ENCODE results near the gene ATXN1.

ATXN1 gene

DNA sequence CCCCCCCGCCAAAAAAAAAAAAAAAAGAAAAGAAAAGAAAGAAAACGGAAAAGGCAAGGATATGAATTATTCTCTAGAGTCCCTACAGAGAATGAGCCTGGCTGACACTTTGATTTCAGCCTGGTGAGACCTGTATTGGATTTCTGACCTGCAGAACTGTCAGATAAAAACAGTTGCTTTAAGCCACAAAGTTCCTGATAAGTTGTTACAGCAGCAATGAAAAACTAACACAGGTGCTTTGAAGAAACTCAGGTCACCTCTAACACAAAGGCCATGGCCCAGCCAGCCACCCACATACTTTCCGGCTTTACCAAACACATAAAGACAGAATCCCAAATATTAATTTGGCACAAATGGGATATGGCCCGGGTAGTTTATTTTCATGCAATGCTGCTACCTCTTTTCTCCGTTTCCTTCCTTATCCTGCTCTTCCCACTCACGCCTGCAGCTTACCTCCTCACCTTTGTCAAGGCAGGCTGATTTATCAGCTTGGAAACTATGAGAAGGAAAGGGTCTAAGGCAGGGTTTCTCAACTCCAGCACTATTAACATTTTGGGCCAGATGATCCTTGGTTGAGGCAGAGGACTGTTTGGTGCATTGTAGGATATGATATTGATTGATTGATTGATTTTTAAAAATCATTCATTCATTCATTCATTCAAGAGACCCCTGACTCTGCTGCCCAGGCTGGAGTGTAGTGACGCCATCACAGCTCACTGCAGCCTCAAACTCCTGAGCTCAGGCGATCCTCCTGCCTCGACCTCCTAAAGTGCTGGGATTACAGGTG, 88.1 kb downstream of the ATXN1 start:
- no peak for DNase-seq (ENCODE audit: low read depth)

DNA sequence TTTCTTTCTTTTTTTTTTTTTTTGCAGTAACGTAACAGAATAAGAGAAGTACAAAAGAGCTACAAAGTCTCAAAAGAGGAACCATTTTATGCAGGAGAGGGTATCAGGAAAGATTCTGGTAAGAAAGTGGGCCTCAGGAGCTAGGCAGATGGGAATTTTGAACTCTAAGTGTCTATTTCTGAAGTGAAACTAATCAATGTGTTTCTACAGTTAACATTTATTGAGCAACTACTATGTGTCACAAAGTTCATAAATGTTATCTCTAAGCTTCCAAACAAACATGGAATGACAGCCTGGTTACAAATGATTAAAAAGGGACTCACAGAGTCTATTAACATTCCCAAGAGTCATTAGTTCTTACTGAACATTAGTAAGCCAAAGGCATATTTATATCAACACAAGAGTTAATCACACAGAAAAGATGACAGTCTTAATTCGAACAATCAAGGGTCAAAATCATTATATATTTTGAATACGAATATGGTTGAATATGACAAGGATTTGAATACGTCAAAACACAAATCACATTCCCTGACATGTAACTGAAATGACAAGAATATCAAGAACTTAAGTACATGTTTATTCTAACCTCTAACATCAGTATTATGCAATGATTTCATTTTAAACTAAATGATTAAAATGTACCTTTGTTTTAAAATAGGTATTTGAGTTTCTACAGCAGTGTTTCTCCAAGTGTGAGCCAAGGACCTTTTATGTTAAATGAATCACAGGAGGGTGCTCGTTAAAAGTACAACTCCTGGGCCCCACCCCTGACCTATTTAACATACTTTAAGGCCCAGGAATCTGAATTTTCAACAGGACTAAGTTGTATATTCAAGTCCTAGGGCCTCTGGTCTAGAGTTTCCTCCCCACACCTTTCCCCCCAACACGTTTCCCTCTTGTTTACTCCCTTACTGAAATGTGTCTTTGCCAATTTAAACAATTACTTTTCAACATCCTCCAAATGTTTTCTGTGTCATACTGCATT, 89.7 kb downstream of the ATXN1 start:
- DNase-seq (ENCODE audit: low read depth), result no peak

DNA sequence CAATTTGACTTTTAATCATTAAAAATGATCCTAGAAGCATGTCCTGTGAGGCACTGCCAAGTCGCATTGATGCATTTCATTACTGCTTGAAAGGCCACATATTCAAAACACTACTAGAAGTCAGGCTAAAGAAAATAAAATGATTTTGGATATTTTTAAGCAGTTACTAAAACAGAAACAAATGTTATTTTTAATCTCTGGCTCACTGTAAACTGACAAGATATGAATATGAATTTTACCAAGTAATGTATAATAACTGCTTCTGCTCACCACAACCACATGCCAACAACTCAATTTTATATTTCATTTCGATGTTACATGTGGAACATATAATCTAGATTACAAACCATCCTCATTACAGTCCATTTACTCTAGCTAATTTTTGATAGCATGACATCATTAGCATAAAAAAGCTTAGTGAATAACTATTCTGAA, 90.6 kb downstream of the ATXN1 start:
- DNase-seq (ENCODE audit: low read depth), result no peak

DNA sequence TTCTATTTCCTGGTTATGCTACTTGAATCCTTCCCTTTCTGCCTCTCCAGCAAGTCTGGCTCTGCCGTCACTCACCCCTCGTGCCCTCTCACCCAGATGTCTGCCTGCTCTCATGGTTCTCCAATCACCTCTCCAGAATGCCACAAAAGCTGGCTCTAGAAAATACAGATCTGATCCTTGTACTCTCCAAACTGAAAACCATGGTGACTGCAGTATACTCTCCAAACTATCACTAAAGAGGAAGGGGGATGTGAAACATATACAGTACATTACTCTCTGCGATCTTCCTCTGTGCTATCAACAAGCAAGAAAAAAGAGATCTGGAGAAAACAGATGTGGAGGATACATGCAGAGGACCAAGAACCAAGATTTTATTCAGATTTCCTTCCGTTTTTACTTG, 91.1 kb downstream of the ATXN1 start:
- no peak for DNase-seq (ENCODE audit: low read depth)

DNA sequence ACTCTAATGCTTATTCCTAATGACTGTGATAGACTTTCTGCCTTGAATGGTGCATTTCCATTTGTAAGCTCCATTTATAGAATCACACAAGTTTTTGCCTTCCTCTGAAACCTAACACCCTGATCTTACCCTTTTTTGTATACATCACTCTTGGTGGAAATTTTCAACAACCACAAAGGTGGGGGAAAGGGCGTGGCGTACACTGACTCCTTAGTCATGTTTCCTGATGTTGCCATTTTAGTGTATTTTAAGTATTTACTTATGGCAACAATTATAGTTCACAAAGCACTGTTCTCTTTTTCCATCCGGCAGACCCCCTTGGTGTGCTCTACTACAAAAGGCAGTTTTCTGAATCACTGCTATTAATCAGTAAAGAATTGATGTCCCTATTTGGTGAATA, 92.0 kb downstream of the ATXN1 start:
- peak; percentile 89 for DNase-seq (ENCODE audit: low read depth)

DNA sequence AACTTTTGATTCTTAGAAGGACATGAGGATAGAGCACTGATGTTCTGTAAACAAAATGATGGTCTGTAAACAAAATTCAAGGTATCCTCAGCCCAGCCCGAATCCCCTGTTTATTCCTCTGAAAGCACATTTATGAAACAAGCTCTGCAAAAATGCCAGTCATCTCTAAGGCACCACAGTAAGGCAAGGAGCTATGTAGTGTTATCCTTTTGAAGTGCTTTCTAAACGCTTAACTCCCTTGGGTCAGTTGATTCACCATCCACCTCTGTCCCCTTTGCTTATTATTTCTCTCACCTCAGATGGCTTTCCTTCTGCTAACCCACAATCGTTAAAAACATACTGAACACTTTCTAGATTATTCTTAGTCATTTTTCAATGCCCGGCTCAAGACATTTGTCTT, 93.8 kb downstream of the ATXN1 start:
- no peak for DNase-seq (ENCODE audit: low read depth)

DNA sequence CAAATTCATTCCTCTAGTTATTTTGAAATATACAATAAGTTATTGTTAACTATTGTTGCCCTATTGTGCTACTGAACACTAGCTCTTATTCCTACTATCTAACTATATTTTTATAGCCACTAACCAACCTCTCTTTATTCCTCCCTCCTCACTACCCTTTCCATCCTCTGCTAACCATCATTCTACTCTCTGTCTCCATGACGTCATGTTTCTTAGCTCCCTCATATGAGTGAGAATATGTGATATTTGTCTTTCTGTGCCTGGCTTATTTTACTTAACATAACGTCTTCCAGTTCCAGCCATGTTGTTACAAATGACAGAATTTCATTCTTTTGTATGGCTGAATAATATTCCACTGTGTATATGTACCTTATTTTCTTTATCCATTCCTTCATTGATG, 95.3 kb downstream of the ATXN1 start:
- DNase-seq (ENCODE audit: low read depth), result no peak

DNA sequence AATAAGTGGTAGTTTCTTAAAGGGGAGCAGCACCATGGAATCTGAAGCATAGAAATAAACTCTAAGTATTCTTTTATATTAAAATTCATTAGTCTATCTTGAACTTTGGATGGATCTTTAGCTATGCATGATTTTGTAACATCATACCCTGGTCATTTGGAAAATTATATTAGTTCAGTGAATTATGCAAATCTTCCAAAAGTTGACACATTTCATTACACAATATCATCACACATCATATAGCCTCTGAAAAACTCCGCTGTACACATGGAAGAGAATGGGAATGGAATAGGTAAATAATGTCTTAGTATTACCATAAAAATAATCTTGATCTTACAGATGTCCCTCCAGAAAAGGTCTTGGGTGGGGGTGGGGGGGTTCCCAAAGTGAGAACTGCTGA, 96.1 kb downstream of the ATXN1 start:
- DNase-seq (ENCODE audit: low read depth), result no peak

DNA sequence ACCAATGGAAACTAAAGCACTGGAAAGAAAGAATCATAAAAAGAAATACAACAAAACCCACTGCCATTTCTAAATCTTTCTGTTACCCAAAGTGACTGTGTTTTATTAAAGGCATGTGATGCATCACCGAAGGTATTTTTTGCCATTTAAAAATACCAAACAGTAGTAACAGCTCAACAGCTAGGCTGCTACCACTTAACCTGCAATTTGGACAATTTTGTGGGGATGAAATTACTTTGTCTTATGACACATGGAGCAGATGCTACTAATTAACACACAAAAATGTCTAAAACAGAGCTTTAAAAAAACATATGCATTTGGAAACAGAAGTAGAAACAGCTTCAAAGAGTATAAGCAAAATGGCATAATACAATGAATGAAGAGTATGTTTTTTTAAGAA, 97.4 kb downstream of the ATXN1 start:
- no peak for DNase-seq (ENCODE audit: low read depth)

DNA sequence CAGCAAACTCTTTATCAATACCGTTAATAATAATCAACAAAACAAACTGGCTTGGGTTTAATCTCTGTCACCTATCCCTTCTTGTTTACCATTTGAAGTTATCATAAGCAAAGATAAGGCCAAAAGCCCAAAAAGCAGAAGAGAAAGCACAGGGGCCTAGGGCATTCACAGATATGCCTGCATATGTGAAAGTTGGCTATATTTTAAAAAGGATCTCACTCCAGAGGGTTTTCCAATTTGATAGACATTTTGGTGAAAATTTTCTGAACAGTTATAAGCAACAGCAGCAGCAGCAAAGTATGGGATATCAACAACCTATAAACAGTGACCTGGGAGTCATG, 101.1 kb downstream of the ATXN1 start:
- no peak for DNase-seq (ENCODE audit: low read depth)

DNA sequence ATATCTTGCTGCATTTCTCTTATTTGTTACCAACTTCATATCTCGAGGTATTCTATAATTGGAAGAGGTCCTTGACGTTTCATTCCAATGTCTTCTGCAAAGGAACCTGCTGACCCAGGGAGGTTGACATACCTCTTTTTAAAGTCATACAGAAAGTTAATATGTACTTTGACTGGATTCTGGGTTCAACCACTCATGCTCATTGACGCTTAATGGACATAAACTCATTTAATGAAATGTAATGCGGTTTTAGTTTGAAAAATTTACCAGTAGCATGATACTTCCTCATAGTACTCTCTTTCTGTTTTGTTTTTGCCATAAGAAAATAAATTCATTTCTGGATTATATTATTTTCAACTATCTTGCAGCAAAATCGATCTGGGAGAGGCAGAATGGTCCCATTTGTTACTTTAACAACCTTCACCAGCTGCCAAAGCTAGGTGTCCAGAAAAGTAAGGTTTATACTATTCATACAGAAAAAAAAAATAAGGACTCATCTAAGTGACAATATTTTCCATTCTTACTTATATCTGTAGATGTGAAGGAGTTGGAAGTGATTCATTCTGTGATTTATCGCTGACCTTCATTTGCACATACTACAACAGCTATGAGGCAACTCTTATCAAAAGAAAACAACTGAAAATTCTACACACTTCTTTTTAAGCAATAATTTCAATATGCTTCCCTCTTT, 101.6 kb downstream of the ATXN1 start:
- peak; percentile 83 for DNase-seq (ENCODE audit: low read depth)

DNA sequence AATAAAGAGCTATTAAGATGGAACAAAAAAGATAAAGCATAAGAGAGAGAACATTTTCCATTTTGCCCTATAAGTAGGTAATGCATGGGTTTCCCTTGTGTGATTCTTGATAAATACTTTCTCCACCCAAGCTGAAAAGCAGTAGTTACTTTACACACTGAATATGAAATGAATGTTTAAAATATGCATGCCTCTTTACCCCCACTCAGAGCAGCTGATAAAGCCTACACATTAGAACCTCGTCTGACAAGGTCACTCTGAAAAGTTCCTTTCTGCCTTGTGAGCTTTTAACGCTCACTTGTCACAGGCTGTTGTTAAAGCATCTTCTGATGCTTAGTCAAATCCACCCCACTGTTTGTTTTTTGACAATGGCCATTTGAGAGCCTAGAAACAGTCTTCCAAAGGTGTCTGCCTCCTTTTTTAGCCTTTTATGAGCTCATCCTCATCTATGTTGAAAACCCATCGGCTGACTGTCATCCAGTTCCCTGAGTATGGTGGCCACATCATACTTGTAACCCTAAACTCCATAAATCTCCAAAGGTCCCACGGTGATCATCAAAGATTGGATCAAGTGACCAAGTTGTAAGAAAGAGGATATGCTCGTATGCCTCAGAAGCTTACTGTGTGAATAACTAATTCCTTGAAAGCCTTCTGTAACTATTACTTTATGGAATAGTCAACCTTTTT, 102.8 kb downstream of the ATXN1 start:
- DNase-seq (ENCODE audit: low read depth), result no peak

DNA sequence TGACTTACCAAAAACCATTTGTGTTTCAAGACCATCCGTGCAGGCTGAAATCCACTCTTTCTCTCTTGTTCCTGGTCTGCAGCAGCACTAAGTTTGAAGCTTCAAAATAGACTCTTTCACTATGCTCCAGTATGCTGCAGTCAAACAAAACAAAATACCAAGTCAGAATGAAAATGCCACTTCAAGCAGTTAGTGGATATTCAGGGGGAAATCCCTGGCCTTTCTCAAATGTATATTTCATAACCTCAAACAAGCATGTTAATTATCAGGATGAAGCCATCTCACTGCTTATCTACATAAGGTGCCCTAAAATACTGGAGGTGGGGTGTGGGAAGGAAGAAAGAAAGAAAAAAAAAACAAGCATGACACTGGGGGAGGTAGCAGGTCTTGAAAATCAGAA, 103.5 kb downstream of the ATXN1 start:
- no peak for DNase-seq (ENCODE audit: low read depth)

DNA sequence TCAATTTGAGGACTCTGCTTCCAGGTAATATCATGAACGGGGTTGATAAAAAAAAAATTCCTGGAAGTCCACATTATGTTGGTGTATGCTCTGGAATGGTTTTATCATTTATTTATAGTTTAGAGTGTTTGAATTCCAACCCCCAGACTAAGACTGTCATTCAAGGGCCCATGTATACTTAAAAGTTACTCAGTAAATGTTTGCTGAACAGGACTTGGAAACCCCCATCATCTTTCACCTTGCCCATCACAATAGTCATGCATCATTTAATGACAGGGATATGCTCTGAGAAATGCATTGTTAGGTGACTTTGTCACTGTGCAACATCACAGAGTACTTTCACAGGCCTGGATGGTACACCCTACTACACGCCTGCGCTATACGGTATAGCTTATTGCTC, 104.8 kb downstream of the ATXN1 start:
- DNase-seq (ENCODE audit: low read depth), result no peak

DNA sequence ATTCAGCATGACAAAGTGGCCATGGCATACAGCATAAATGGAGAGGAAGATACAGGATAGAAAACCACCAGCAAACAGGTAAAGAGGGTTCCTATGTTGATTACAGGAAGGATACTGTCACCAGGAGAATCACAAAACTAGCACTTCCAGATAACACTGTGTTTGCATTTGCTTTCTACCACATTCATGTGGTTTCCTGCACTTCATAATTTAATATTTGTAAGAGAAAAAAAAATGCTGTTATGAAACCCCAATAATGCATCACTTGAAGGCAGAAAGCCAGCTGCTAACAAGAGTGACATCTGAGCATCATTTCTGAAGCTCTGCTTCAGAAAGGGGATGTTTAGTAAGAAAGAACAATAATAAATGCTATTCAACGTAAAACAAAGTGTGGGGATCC, 106.6 kb downstream of the ATXN1 start:
- DNase-seq (ENCODE audit: low read depth), result peak; percentile 54

DNA sequence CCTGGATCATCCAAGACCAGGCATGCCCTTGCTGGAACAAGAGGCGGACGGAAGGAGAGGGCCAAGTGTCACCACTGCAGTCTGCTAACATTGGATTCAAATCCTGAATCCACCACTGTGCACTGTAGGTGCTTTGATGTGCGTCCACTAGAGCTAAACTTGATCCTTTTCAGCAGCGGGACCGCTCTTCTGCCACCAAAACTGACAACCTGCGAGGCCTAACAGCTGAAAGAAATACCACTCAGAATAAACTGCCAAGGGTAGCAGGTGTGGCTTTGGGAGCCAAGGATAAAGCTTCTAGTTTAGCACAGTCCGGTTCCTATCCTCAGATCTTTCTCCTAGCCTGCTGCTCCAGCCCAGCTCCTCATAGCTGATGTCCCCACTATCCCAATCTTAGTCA, 108.0 kb downstream of the ATXN1 start:
- no peak for DNase-seq (ENCODE audit: low read depth)

DNA sequence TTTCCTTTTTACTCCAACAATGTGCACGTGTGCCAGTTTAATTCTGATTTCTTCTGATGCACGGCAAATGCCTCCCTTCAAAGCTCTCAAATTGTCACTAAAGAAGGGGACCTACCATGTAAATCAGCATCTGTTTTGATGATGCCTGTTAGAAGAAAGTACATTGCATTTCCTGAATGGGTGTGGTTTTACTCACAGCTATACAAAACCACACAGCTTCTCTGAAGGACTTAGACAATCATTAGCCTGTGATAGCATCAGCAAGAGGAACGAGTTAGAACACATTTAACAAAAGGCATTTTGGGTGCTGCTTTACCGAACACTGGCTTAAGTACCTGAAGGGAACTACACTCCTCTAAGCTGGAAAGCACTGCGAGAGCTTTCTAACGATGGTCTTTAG, 109.4 kb downstream of the ATXN1 start:
- DNase-seq (ENCODE audit: low read depth), result no peak

DNA sequence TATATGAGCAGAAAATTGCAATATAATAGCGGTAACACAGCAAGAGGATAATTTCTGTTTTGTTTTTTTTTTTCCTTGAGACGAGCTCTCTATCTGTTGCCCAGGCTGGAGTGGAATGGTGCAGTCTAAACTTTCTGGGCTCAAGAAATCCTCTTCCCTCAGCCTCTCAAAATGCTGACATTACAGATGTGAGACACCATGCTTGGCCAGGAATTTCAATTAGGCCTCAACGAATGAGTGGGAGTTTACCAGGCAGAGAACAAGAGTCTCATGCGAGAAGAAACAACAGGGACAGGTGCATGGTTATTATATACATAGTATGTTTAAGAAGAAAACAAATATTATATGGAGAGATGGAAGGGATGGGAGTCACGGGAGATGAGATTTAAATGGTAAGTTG, 111.4 kb downstream of the ATXN1 start:
- DNase-seq (ENCODE audit: low read depth), result no peak

DNA sequence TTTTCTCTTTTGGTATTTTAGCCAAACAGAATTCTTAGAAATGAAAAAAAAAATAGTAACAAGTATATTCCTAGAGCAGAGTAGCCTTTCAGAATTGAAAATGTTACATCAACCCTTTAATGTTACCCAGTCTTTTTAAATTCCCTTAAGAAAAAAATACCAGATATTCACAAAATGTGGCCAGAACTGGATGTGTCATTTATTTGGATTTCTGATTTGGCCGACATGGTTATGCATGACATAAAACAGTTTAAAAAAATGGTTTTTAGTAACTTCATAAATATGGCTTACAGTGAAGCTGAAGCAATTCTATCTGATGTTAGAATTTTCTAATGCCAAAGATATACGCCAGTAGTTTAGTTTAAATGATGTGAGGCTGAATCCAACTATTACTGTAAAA, 112.0 kb downstream of the ATXN1 start:
- no peak for DNase-seq (ENCODE audit: low read depth)

DNA sequence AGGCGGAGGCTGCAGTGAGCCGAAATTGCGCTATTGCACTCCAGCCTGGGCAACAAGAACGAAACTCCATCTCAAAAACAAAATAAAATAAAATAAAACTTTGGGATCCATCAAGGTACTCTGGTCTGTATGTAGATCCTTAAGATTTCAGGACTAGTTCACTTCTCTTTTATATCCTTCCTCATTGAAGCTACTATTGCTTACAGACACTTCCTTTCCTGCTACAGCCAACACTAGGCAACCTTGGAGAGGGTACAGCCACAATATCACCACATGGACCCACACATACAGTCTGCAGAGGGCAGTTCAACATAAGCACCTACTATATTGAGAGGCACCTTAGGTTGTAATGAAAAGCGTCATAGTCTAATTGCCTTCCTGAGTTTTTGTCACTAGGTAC, 113.3 kb downstream of the ATXN1 start:
- no peak for DNase-seq (ENCODE audit: low read depth)

DNA sequence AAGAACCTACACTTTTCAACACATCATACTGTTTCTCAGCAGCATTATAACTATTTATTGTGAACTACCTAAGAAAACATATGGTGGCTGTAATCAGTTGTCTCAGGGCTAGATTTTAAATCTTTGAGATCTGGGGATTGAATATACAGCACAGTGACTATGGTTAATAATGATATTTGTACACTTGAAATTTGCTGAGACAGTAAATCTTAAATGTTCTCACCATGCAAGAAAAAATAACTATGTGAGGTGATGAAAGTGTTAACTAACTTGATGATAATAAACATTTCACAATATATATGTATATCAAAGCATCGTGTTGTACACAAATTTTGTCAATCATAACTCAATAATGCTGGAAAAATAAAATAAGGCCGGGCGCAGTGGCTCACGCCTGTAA, 113.8 kb downstream of the ATXN1 start:
- DNase-seq (ENCODE audit: low read depth), result no peak

Measured in iris pigment epithelial cell (primary cell).